ENCODE data around the gene MOB1B.

DNA sequence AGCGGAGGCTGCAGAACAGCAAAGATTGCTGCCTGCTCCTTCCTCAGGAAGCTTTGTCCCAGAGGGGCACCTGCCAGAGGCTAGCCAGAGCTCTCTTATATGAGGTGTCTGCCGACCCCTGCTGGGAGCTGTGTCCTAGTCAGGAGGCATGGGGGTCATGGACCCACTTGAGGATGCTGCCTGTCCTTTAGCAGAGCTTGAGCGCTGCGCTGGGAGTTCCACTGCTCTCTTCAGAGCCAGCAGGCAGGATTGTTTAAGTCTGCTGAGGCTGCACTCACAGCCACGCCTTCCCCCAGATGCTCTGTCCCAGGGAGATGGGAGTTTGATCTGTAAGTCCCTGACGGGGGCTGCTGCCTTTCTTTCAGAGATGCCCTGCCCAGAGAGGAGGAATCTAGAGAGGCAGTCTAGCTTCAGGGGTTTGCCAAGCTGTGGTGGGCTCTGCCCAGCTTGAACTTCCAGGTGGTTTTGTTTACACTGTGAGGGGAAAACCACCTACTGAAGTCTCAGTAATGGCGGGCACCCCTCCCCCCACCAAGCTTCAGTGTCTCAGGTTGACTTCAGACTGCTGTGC lies 102.2 kb downstream of the MOB1B start:
- TF ChIP-seq ZNF274 (IDR thresholded peaks at IDR 0.05; ENCODE audit: low read depth, low read length): no peak
- no peak for TF ChIP-seq YY1 (IDR thresholded peaks at IDR 0.05; ENCODE audit: insufficient read depth, insufficient read length)
- TF ChIP-seq SUZ12 (IDR thresholded peaks at IDR 0.05; ENCODE audit: extremely low read depth, insufficient read depth, insufficient read length): no peak

Data from NT2/D1 (cell line).